CD4-positive, alpha-beta memory T cell (primary cell): ENCODE results near the gene MAN1C1. TPM values are rescaled to one million over a fixed set of nuclear protein-coding genes. Genes with fewer than 3 reads are reported as not detected.
"Not testable (repeated sequence)": the region's sequence is repeated elsewhere in the genome, so short reads cannot be mapped to it uniquely, and the experiment has no call there.

Experiments
- CTCF ChIA-PET: fragments of 350-600 bp; sonication (Branson Sonifier 250); formaldehyde crosslinking; loops from one replicate; lab custom pipeline; 2021; ENCODE audit warnings: inconsistent platforms; ENCODE audit not compliant: partially characterized antibody; lab: Charles Lee
- POLR2A ChIA-PET: fragments of 350-600 bp; sonication (Branson Sonifier 250); formaldehyde crosslinking; loops from one replicate; lab custom pipeline; 2021; ENCODE audit not compliant: partially characterized antibody; lab: Charles Lee
- DNase-seq, 5 donors: peaks; one replicate each; pipeline versions ENCODE4 v3.0.0 to v3.0.0-alpha.2; 2020 to 2022; ENCODE audit warnings: mixed read lengths in 1 of 5
- H3K27ac ChIP-seq: one replicate; pipeline ENCODE4 v1.7.0; 2013; ENCODE audit warnings: low read depth, low read length
- H3K27me3 ChIP-seq: 2 replicates; pipeline ENCODE4 v1.7.0; 2013; ENCODE audit warnings: mild to moderate bottlenecking, low read length, moderate library complexity; ENCODE audit not compliant: insufficient read depth
- H3K36me3 ChIP-seq: 2 replicates; pipeline ENCODE4 v1.7.0; 2013; ENCODE audit warnings: mild to moderate bottlenecking, low read length, moderate library complexity; ENCODE audit not compliant: insufficient read depth
- H3K4me1 ChIP-seq: 2 replicates; pipeline ENCODE4 v1.7.0; 2013; ENCODE audit warnings: mild to moderate bottlenecking, low read length, moderate library complexity; ENCODE audit not compliant: insufficient read depth
- H3K4me3 ChIP-seq, 2 donors: one replicate each; pipeline ENCODE4 v1.7.0; 2013; ENCODE audit warnings: low read length in 2 of 2, mild to moderate bottlenecking in 1 of 2
- H3K9me3 ChIP-seq, 2 donors: one replicate each; pipeline ENCODE4 v1.7.0; 2013; ENCODE audit warnings: low read length in 2 of 2, control low read depth in 1 of 2; ENCODE audit not compliant: control insufficient read depth in 1 of 2
- H3K27ac Mint-ChIP-seq, 7 donors: one replicate each; pipeline ENCODE4 v1.8.0; 2020 to 2021; ENCODE audit warnings: mixed read lengths in 7 of 7, mild to moderate bottlenecking in 6 of 7, inconsistent platforms in 3 of 7, moderate library complexity in 3 of 7
- H3K27me3 Mint-ChIP-seq, 2 donors: one replicate each; pipeline ENCODE4 v1.8.0; 2020 to 2021; ENCODE audit warnings: mixed read lengths in 2 of 2
- H3K36me3 Mint-ChIP-seq, 2 donors: one replicate each; pipeline ENCODE4 v1.8.0; 2020 to 2021; ENCODE audit warnings: mixed read lengths in 2 of 2, inconsistent platforms in 1 of 2, mild to moderate bottlenecking in 1 of 2
- H3K4me1 Mint-ChIP-seq, 4 donors: one replicate each; pipeline ENCODE4 v1.8.0; 2020 to 2021; ENCODE audit warnings: mixed read lengths in 4 of 4, mild to moderate bottlenecking in 1 of 4
- H3K4me3 Mint-ChIP-seq, 8 donors: one replicate each; pipeline ENCODE4 v1.8.0; 2020 to 2021; ENCODE audit warnings: mixed read lengths in 8 of 8, mild to moderate bottlenecking in 7 of 8, moderate library complexity in 6 of 8, inconsistent platforms in 3 of 8
- H3K9me3 Mint-ChIP-seq, 8 donors: one replicate each; pipeline ENCODE4 v1.8.0; 2020 to 2021; ENCODE audit warnings: mixed read lengths in 8 of 8, mild to moderate bottlenecking in 5 of 8, inconsistent platforms in 3 of 8, moderate library complexity in 1 of 8
- intact Hi-C: fragments of 100-400 bp; cut with micrococcal nuclease; formaldehyde crosslinking; loops from one replicate; pipeline ENCODE4 v1.15.1; 2023
- polyA plus RNA-seq, 2 donors: library from polyadenylated mRNA; unstranded; fragments of 300-500 nt; fragmentation: Illumina TruSeq; gene quantifications; one replicate each; pipeline ENCODE4 v1.2.3, GENCODE V29; 2021
- total RNA-seq, 2 experiments: library from RNA; stranded (reverse); gene quantifications; one replicate each; pipeline ENCODE4 v1.2.3, GENCODE V29; 2021

Gene MAN1C1
- total and polyA plus RNA-seq, 4 experiments from 2014 or later = 3.6 to 45.1 (median 26.5) TPM

DNA sequence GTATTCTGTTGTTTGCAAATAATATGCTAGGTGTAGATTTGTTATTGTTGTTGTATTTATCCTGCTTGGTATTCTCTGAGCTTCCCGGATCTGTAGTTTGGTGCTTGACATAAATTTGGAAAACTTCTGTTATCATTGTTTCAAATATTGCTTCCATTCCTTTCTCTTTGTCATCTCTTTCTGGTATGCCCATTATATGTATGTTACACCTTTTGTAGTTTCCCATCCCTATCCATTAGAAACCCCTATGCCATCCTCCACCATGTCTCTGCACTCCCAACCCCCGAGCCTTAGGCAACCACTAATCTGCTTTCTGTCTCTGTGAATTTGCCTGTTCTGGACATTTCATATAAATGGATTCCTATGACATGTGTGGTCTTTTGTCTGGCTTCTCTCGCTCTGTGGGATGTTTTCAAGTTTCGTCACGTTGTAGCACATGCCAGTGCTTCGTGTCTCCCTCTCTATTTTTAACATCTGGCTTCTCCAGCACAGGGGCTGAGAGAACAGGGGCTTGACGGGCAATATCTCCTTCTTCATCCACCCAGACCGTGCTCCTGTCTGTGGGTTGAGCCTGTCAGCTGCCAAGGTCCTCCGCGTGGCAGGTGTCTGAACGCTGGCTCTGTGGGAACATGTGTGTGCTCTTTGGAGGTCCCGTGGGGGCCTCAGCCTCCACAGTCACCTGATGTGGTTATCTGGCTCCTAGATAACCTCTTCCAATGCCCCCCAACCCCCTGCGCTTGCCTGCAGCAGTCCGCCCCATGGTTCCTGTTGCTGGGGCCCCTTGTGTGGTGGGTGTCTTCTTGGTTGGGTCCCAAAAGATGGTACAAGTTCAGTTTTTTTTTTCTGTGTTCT is 32.8 kb upstream of the MAN1C1 start:
- Mint-ChIP-seq H3K9me3 (peaks cover 0 to 2% (median 0%) of the 10 kb centered on the region in 8 donors), H3K36me3 (peaks cover 0 to 8% of the 10 kb centered on the region in 2 donors), H3K4me3 (no peak overlapping the region), H3K4me1 (peaks cover 7 to 19% (median 9%) of the 10 kb centered on the region in 4 donors), H3K27me3 (no peaks in the 10 kb centered on the region), H3K27ac (no peak overlapping the region)
- H3K4me1 ChIP-seq = peaks cover 11% of the 10 kb centered on the region
- H3K4me3 ChIP-seq = no peak overlapping the region
- H3K27me3 ChIP-seq = no peaks in the 10 kb centered on the region
- ChIA-PET POLR2A (interaction anchor here (1.4 kb wide), 1 partner anchor 27 kb away, joined by 3 read pairs; no protein-coding TSS in a partner anchor), CTCF (interaction anchor here (1.1 kb wide), 1 partner anchor 63 kb away, joined by 3 read pairs; no protein-coding TSS in a partner anchor)
- no peaks in the 10 kb centered on the region for H3K36me3 ChIP-seq
- H3K27ac ChIP-seq = no peak overlapping the region
- H3K9me3 ChIP-seq = no peaks in the 10 kb centered on the region
- intact Hi-C loops = no loop called here
- no peak for DNase-seq

DNA sequence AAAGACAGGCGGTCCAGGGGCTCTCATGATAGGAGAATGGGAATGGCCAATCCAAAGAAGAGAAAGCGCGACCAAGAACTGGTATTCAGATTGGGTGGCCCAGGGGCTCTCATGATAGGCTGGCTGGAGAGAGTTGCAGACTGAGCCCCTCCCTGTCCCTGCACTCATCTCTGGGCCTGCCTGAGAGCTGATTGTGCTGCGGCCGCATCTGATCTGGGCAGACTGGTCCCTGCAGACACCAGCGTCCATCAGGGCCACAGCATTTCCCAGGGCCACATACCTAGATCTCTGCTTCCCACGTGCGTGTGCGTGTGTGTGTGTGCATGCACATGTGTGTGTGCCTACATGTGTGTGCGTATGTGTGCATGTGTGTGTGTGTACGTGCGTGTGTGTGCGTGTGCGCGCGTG is 30.4 kb upstream of the MAN1C1 start:
- CTCF ChIA-PET = no interaction called here
- Histone ChIP-seq H3K4me3 (no peak overlapping the region), H3K27ac (no peak overlapping the region), H3K4me1 (peaks cover 20% of the 10 kb centered on the region), H3K36me3 (no peaks in the 10 kb centered on the region), H3K9me3 (no peaks in the 10 kb centered on the region), H3K27me3 (no peaks in the 10 kb centered on the region)
- DNase-seq = no peak
- Mint-ChIP-seq H3K36me3 (peaks cover 0 to 8% of the 10 kb centered on the region in 2 donors), H3K4me1 (peaks cover 15 to 33% (median 18%) of the 10 kb centered on the region in 4 donors), H3K9me3 (peaks cover 0 to 4% (median 0%) of the 10 kb centered on the region in 8 donors), H3K27me3 (no peaks in the 10 kb centered on the region), H3K27ac (no peak overlapping the region), H3K4me3 (no peak overlapping the region)
- intact Hi-C loops = no loop called here
- POLR2A ChIA-PET = interaction anchor here (0.5 to 1.2 kb wide), 3 partner anchors 15 to 44 kb away, joined by 3 to 5 read pairs (median 3); no protein-coding TSS in a partner anchor

DNA sequence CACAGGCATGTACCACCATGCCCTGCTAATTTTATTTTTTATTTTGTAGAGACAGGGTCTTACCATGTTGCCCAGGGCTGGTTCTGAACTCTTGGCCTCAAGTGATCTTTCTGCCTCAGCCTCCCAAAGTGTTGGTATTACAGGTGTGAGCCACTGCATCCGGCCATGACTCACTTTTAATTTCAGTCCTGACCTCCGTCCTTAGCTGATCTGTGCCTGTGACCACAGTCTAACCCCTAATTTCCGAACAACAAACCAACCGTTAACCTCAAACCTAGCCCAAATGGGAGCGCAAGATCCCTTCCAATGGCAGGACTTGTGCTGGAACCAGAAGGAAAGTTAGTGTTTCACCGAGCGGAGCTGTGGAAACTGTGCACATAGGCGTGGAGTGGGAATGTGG is 29.3 kb upstream of the MAN1C1 start:
- Mint-ChIP-seq H3K4me3 (no peak overlapping the region), H3K9me3 (peaks cover 0 to 4% (median 0%) of the 10 kb centered on the region in 8 donors), H3K27me3 (no peaks in the 10 kb centered on the region), H3K4me1 (peaks cover 15 to 33% (median 18%) of the 10 kb centered on the region in 4 donors), H3K36me3 (peaks cover 0 to 8% of the 10 kb centered on the region in 2 donors), H3K27ac (peak overlapping the region in 2 of 7 donors; percentile 29 to 31)
- ChIA-PET CTCF (no interaction called here), POLR2A (interaction anchor here (1.2 kb wide), 1 partner anchor 16 kb away, joined by 5 read pairs; no protein-coding TSS in a partner anchor)
- Histone ChIP-seq H3K4me3 (no peak overlapping the region), H3K27ac (no peak overlapping the region), H3K4me1 (peaks cover 20% of the 10 kb centered on the region), H3K27me3 (no peaks in the 10 kb centered on the region), H3K9me3 (no peaks in the 10 kb centered on the region), H3K36me3 (no peaks in the 10 kb centered on the region)
- intact Hi-C loops = no loop called here
- no peak for DNase-seq

DNA sequence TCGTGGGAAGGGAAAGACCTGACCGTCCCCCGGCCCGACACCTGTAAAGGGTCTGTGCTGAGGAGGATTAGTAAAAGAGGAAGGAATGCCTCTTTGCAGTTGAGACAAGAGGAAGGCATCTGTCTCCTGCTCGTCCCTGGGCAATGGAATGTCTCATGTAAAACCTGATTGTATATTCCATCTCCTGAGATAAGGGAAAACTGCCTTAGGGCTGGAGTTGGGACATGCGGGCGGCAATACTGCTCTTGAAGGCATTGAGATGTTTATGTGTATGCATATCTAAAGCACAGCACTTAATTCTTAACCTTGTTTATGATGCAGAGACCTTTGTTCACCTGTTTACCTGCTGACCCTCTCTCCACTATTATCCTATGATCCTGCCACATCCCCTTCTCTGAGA is 28.4 kb upstream of the MAN1C1 start:
- H3K4me1 ChIP-seq = peaks cover 20% of the 10 kb centered on the region
- H3K27me3 ChIP-seq, intact Hi-C loops, H3K27ac ChIP-seq, H3K9me3 Mint-ChIP-seq, DNase-seq, H3K27me3 Mint-ChIP-seq, H3K36me3 Mint-ChIP-seq, H3K27ac Mint-ChIP-seq, POLR2A ChIA-PET, H3K9me3 ChIP-seq, H3K4me3 ChIP-seq, H3K36me3 ChIP-seq, CTCF ChIA-PET, H3K4me3 Mint-ChIP-seq: not testable (repeated sequence)
- peaks cover 15 to 33% (median 18%) of the 10 kb centered on the region in 4 donors for H3K4me1 Mint-ChIP-seq

DNA sequence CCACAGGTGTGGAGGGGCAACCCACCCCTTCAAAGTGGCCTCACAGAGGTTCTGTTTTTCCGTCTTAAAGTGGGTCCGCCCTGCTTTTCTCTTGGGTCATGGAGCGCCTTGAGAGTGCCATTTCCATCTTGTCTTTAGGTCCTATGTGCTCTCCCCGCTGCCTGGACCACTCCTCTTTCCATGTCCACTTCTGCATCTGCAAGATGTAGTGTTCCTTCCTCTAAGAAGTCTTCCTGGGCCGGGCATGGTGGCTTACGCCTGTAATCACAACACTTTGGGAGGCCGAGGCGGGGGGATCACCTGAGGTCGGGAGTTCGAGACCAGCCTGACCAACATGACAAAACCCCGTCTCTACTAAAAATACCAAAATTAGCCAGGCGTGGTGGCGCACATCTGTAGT is 27.8 kb upstream of the MAN1C1 start:
- H3K27me3 Mint-ChIP-seq, H3K27ac ChIP-seq, H3K27me3 ChIP-seq, H3K4me3 Mint-ChIP-seq, H3K4me3 ChIP-seq, intact Hi-C loops, CTCF ChIA-PET, H3K36me3 ChIP-seq, H3K9me3 ChIP-seq, DNase-seq, H3K36me3 Mint-ChIP-seq, POLR2A ChIA-PET, H3K9me3 Mint-ChIP-seq: not testable (repeated sequence)
- Mint-ChIP-seq H3K4me1 (peaks cover 13 to 33% (median 18%) of the 10 kb centered on the region in 4 donors), H3K27ac (peak overlapping the region in 3 of 7 donors; percentile 35 to 57 (median 42))
- peaks cover 20% of the 10 kb centered on the region for H3K4me1 ChIP-seq

DNA sequence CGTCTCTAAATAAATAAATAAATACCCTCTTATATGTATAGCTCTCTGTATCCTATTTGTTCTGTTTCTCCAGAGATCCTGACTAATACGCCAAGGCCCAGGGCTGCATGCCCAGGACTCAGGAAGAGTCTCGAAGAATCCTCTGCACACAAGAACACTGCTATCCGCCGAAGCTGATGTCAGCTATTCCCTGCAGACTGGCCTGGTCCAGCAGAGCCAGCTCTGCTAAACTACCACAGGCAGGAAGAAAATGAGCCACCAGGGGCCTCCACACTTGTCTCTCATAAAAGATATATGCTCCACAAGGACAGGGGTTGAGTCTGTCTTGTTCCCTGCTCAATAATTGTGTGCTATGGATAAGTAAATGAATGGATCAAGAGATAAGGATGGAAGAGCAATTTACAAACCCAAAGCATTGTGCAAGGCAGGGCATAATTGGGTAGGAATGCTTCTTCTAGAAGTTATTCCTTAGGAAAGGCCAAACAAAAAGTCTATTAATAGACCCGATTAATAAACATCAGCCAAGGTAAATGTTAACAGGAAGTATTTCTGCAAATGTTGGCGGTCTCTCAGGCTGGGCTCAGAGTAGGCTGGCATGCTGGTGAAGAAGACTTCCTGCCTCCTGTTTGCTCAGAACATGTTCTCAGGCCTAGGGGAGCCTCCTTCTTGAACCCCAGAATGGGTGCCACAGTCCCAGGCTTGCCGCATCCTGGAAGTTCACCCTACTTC is 26.3 kb upstream of the MAN1C1 start:
- peaks cover 0 to 3% of the 10 kb centered on the region in 2 donors for H3K36me3 Mint-ChIP-seq
- no peak overlapping the region for H3K27ac ChIP-seq
- H3K9me3 Mint-ChIP-seq = peaks cover 0 to 2% (median 0%) of the 10 kb centered on the region in 8 donors
- H3K27ac Mint-ChIP-seq = peak overlapping the region in 3 of 7 donors; percentile 30 to 64 (median 62)
- peaks cover 13 to 26% (median 16%) of the 10 kb centered on the region in 4 donors for H3K4me1 Mint-ChIP-seq
- POLR2A ChIA-PET = no interaction called here
- no peak overlapping the region for H3K4me3 Mint-ChIP-seq
- H3K4me1 ChIP-seq = peaks cover 20% of the 10 kb centered on the region
- H3K27me3 ChIP-seq = no peaks in the 10 kb centered on the region
- CTCF ChIA-PET = interaction anchor here (0.9 to 1.0 kb wide), 2 partner anchors 11 to 17 kb away, joined by 3 read pairs; no protein-coding TSS in a partner anchor
- no peaks in the 10 kb centered on the region for H3K27me3 Mint-ChIP-seq
- H3K9me3 ChIP-seq = no peaks in the 10 kb centered on the region
- intact Hi-C loops = no loop called here
- H3K4me3 ChIP-seq = no peak overlapping the region
- H3K36me3 ChIP-seq = no peaks in the 10 kb centered on the region
- no peak for DNase-seq

DNA sequence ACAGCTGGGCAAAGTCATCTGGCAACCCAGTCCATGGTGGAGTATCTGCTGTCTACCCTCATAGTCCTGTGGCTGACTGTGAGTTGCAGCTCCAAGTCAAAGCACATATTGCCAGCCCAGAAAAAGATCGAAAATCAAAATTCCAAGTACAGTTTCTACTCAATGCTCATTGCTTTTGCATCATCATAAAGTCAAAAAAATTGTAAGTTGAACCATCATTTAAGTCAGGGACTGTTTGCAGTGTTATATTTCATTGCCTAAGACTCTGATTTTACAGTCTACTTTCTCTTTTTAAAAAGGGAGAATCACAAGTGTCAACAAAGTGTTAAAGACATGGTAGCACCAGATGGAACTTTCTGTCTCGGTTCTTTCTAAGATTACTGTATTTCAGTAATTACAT is 22.7 kb upstream of the MAN1C1 start:
- H3K4me3 Mint-ChIP-seq = no peak overlapping the region
- H3K27me3 Mint-ChIP-seq = no peaks in the 10 kb centered on the region
- intact Hi-C loops = no loop called here
- DNase-seq = no peak
- peaks cover 0 to 3% of the 10 kb centered on the region in 2 donors for H3K36me3 Mint-ChIP-seq
- H3K36me3 ChIP-seq = no peaks in the 10 kb centered on the region
- ChIA-PET CTCF (interaction anchor here (1.0 to 1.2 kb wide), 2 partner anchors 216 to 302 kb away, joined by 3 read pairs; no protein-coding TSS in a partner anchor), POLR2A (interaction anchor here (1.3 kb wide), 1 partner anchor 50 kb away, joined by 3 read pairs; the partner anchor contains the start of gene LDLRAP1)
- no peak overlapping the region for H3K4me3 ChIP-seq
- no peaks in the 10 kb centered on the region for H3K9me3 ChIP-seq
- H3K27ac ChIP-seq = no peak overlapping the region
- no peaks in the 10 kb centered on the region for H3K27me3 ChIP-seq
- peaks cover 0 to 2% (median 0%) of the 10 kb centered on the region in 8 donors for H3K9me3 Mint-ChIP-seq
- peaks cover 9 to 13% (median 13%) of the 10 kb centered on the region in 4 donors for H3K4me1 Mint-ChIP-seq
- H3K4me1 ChIP-seq = peaks cover 9% of the 10 kb centered on the region
- no peak overlapping the region for H3K27ac Mint-ChIP-seq
